H1 (cell line): ENCODE measurements around the gene DLL3. TPM values are rescaled to one million over a fixed set of nuclear protein-coding genes. Genes with fewer than 3 reads are reported as not detected.

Source experiments
- ATF3 ChIP-seq: IDR thresholded peaks from 2 replicates; pipeline ENCODE4 v1.6.1; 2011; ENCODE audit warnings: low read depth, mild to moderate bottlenecking, low read length; ENCODE audit not compliant: insufficient read depth
- BACH1 ChIP-seq: IDR thresholded peaks from 2 replicates; pipeline ENCODE4 v1.6.1; 2012; ENCODE audit warnings: low read length, improper control_type of control experiment
- BRCA1 ChIP-seq: IDR thresholded peaks from 2 replicates; pipeline ENCODE4 v1.6.1; 2012; ENCODE audit warnings: low read depth, low read length, improper control_type of control experiment
- CREB1 ChIP-seq: IDR thresholded peaks from 2 replicates; pipeline ENCODE4 v1.6.1; 2012; ENCODE audit warnings: inconsistent platforms
- MAFK ChIP-seq: IDR thresholded peaks from 2 replicates; pipeline ENCODE4 v1.6.1; 2012; ENCODE audit warnings: low read depth, mild to moderate bottlenecking, improper control_type of control experiment, low read length
- POLR2A ChIP-seq, 2 experiments: IDR thresholded peaks; 1 replicate in 1 of 2; 2 replicates in 1 of 2; pipeline ENCODE4 v1.6.1; 2011; ENCODE audit warnings: low read depth in 2 of 2, low read length in 2 of 2, mild to moderate bottlenecking in 2 of 2; ENCODE audit errors: control extremely low read depth in 1 of 2
- RAD21 ChIP-seq, 2 experiments: IDR thresholded peaks in 1 of 2; conservative IDR thresholded peaks in 1 of 2; 2 replicates each; pipeline ENCODE4 v1.6.1; 2011; ENCODE audit warnings: low read depth in 2 of 2, low read length in 2 of 2, improper control_type of control experiment in 1 of 2, inconsistent platforms in 1 of 2, mild to moderate bottlenecking in 1 of 2, moderate library complexity in 1 of 2
- RBBP5 ChIP-seq: IDR thresholded peaks from 2 replicates; pipeline ENCODE4 v1.7.1; 2012; ENCODE audit warnings: low read depth, mild to moderate bottlenecking, inconsistent platforms, low read length, moderate library complexity, borderline replicate concordance
- YY1 ChIP-seq: IDR thresholded peaks from 2 replicates; pipeline ENCODE4 v1.6.1; 2011; ENCODE audit warnings: low read depth, mild to moderate bottlenecking, low read length
- polyA plus RNA-seq, 7 experiments: library from polyadenylated mRNA; depleted of rRNA in 3 of 7; stranded (reverse) in 5 of 7; unstranded in 2 of 7; fragments of >200 nt in 5 of 7; fragments of 200-250 nt in 2 of 7; gene quantifications; 1 replicate in 5 of 7; 2 replicates in 1 of 7; 4 replicates in 1 of 7; pipeline versions ENCODE4 v1.2.1 to v1.2.3, GENCODE V29; 2011 to 2013; ENCODE audit warnings: missing spikeins in 2 of 7, mixed read lengths in 2 of 7
- total RNA-seq: library from RNA; stranded (reverse); fragmentation: NEBNext Ultra II Directional; extraction: Animal tissue kit (Norgen Biotek cat#: 25700); gene quantifications from 2 replicates; pipeline ENCODE4 v1.2.1, GENCODE V29; 2021

DLL3 gene
- total and polyA plus RNA-seq, 2 of the 8 experiments (the other 6 are each of a cell fraction or from before 2014, with no cell fraction given) = 12.2 to 13.8 TPM

GRCh38 chr19:39524495-39524894 lies 25.7 kb downstream of the DLL3 start (continued):
- TF ChIP-seq BRCA1 (no peak), RBBP5 (no peak), YY1 (no peak), RAD21 (IDR thresholded peaks at IDR 0.05 in 1 of 2, conservative IDR thresholded peaks at IDR 0.05 in 1 of 2; ENCODE audit: low read depth in 2 of 2, low read length in 2 of 2) (no peak), POLR2A (IDR thresholded peaks at IDR 0.05; ENCODE audit: control extremely low read depth in 1 of 2, low read depth in 2 of 2, low read length in 2 of 2) (no peak), MAFK (no peak), ATF3 (no peak), BACH1 (no peak), CREB1 (no peak)
